Lung (tissue), 12 donors: ENCODE measurements around the gene GPR55. TPM values are rescaled to one million over a fixed set of nuclear protein-coding genes. Genes with fewer than 3 reads are reported as not detected.

ENCODE experiments used
- ATAC-seq: fragments of 200-7000 bp; cut with Tn5 transposase; one replicate; pipeline ENCODE4 v1.9.1; 2020; ENCODE audit warnings: moderate number of reproducible peaks; ENCODE audit not compliant: insufficient read depth, low FRiP score
- DNase-seq, 3 donors: peaks; one replicate each; pipeline ENCODE4 v3.0.0-alpha.2; 2013 to 2017
- H3K27ac ChIP-seq, 2 donors: one replicate each; pipeline ENCODE4 v1.5.1; 2013; ENCODE audit warnings: mild to moderate bottlenecking in 2 of 2, moderate library complexity in 2 of 2, control low read depth in 1 of 2, inconsistent platforms in 1 of 2, low read depth in 1 of 2, low read length in 1 of 2
- H3K27me3 ChIP-seq, 3 donors: one replicate each; pipeline ENCODE4 v1.5.1; 2013; ENCODE audit warnings: low read length in 2 of 3; ENCODE audit not compliant: control insufficient read depth in 3 of 3, insufficient read depth in 3 of 3
- H3K36me3 ChIP-seq, 4 donors: one replicate each; pipeline ENCODE4 v1.5.1; 2013; ENCODE audit warnings: low read length in 4 of 4, mild to moderate bottlenecking in 1 of 4, moderate library complexity in 1 of 4; ENCODE audit not compliant: control insufficient read depth in 4 of 4, insufficient read depth in 4 of 4
- H3K4me1 ChIP-seq, 5 donors: one replicate each; pipeline ENCODE4 v1.5.1; 2013; ENCODE audit warnings: low read length in 5 of 5, mild to moderate bottlenecking in 2 of 5, moderate library complexity in 1 of 5; ENCODE audit not compliant: control insufficient read depth in 5 of 5, insufficient read depth in 5 of 5
- H3K4me3 ChIP-seq: one replicate; pipeline ENCODE4 v1.5.1; 2013; ENCODE audit warnings: mild to moderate bottlenecking, control low read depth, moderate library complexity
- H3K9ac ChIP-seq, 2 donors: one replicate each; pipeline ENCODE4 v1.5.1; 2013; ENCODE audit warnings: low read length in 2 of 2, control low read depth in 1 of 2; ENCODE audit not compliant: insufficient read depth in 1 of 2
- H3K9me3 ChIP-seq, 4 donors: one replicate each; pipeline ENCODE4 v1.5.1; 2013; ENCODE audit warnings: low read length in 3 of 4, mild to moderate bottlenecking in 1 of 4, moderate library complexity in 1 of 4; ENCODE audit not compliant: control insufficient read depth in 4 of 4, insufficient read depth in 3 of 4
- WGBS, 2 donors: extraction: QIAGEN DNeasy Blood & Tissue Kit; methylation state at CpG; one replicate each; pipeline ENCODE4 v1.1.7; 2013; 5-methylcytosine and 5-hydroxymethylcytosine counted together
- polyA plus RNA-seq, 2 donors: library from polyadenylated mRNA; stranded (reverse); fragments of 200-250 nt; gene quantifications; one replicate each; pipeline ENCODE4 v1.2.1, GENCODE V29; 2013
- total RNA-seq, 2 donors: library from RNA; depleted of rRNA in 1 of 2; stranded (reverse); fragments of >200 nt in 1 of 2; gene quantifications; one replicate each; pipeline ENCODE4 v1.2.1, GENCODE V29; 2014 to 2021
- TF ChIP-seq, protein P1 (sequence below): IDR thresholded peaks from 2 replicates; pipeline ENCODE4 v1.5.1; 2012; ENCODE audit warnings: mild to moderate bottlenecking; ENCODE audit errors: control extremely low read depth, extremely low read depth
- donor health status: control.
- donor health status: control.
- donor health status: Bipolar disorder and iron deficiency.
- donor health status: healthy.
- donor health status: DM: yes; HTN: yes; CAD: no.

Gene GPR55
- total and polyA plus RNA-seq, 4 donors: 0.18 to 0.58 (median 0.29) TPM

DNA sequence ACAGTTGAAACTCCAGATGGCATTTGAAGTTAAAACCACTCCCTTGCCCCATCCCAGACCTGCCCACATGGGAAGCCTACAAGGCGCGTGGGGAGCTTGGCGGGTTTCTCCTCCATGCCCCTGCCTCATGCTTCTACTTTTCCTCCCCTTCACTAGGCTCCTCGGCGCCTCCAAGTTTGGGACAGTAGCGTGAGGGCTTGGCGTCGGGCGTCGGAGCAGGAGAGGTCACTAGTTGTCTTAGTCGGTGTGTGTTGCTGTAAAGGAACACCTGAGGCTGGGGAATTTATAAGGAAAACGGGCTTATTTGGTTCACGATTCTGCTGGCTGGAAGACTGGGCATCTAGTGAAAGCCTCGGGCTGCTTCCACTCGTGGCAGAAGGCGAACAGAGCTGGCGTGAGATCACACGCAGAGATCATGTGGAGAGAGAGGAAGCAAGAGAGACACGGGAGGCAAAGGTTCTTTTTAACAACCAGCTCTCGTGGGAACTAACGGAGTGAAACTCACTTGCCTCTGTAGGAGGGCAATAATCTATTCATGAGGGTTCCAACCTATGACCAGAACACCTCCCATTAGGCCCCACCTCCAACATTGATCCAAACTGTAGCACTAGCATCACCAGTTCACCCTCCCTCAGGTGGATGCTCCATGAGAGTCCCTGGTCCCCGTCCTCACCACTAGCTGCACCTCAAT, 35.0 kb downstream of the GPR55 start:
- peaks cover 0 to 7% (median 0%) of the 10 kb centered on the region in 5 donors for H3K4me1 ChIP-seq
- H3K36me3 ChIP-seq: no peaks in the 10 kb centered on the region
- peaks cover 0 to 4% (median 0%) of the 10 kb centered on the region in 4 donors for H3K9me3 ChIP-seq
- TF ChIP-seq, protein P1, sequence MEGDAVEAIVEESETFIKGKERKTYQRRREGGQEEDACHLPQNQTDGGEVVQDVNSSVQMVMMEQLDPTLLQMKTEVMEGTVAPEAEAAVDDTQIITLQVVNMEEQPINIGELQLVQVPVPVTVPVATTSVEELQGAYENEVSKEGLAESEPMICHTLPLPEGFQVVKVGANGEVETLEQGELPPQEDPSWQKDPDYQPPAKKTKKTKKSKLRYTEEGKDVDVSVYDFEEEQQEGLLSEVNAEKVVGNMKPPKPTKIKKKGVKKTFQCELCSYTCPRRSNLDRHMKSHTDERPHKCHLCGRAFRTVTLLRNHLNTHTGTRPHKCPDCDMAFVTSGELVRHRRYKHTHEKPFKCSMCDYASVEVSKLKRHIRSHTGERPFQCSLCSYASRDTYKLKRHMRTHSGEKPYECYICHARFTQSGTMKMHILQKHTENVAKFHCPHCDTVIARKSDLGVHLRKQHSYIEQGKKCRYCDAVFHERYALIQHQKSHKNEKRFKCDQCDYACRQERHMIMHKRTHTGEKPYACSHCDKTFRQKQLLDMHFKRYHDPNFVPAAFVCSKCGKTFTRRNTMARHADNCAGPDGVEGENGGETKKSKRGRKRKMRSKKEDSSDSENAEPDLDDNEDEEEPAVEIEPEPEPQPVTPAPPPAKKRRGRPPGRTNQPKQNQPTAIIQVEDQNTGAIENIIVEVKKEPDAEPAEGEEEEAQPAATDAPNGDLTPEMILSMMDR: no peak
- H3K9ac ChIP-seq: no peak overlapping the region
- 90 to 93% methylated on average over 22 of the region's 22 CpGs for WGBS, 2 donors
- DNase-seq (no peak), ATAC-seq (no peak)
- no peaks in the 10 kb centered on the region for H3K27me3 ChIP-seq
- no peak overlapping the region for H3K4me3 ChIP-seq
- H3K27ac ChIP-seq: no peak overlapping the region

DNA sequence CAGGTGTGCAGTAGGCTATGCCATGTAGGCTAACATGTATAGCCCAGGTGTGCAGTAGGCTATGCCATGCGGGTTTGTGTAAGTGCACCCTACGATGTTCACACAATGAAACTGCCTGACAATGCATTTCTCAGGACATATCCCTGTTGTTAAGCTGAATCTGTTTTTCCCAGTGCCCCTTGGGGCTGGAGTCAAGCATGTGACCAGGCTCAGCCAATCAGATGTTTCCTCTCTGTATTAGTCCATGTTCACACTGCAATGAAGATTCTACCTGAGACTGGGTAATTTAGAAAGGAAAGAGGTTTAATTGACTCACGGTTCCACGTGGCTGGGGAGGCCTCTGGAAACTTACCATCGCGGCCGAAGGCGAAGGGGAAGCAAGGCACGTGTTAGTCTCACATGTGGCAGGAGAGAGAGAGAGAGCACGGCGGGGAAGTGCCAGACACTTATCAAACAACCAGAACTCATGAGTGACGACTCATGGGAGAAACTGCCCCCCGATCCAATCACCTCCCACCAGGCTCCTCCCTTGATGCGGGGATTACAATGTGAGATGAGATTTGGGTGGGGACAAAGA, 36.1 kb downstream of the GPR55 start:
- WGBS, 2 donors: 88 to 92% methylated on average over 14 of the region's 14 CpGs
- no peak overlapping the region for H3K4me3 ChIP-seq
- no peak overlapping the region for H3K27ac ChIP-seq
- no peak overlapping the region for H3K9ac ChIP-seq
- peaks cover 0 to 4% (median 0%) of the 10 kb centered on the region in 4 donors for H3K9me3 ChIP-seq
- no peaks in the 10 kb centered on the region for H3K27me3 ChIP-seq
- ATAC-seq (no peak), DNase-seq (no peak)
- TF ChIP-seq, protein P1: no peak
- no peaks in the 10 kb centered on the region for H3K36me3 ChIP-seq
- peaks cover 0 to 7% (median 0%) of the 10 kb centered on the region in 5 donors for H3K4me1 ChIP-seq

DNA sequence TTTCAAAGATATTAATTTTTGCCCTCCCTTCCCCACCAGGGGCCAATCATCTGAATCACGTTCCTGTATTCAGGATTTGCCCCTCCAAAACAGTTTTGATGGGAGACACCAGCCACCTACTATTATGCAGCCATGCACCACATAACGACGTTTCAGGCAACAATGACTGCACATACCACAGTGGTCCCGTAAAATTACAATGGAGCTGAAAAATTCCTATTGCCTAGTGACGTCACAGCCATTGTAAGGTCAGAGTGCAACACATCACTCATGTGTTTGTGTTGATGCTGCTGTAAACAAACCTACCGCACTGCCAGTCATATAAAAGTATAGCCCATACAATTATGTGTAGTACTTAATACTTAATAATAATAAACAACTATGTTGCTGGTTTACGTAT, 37.7 kb downstream of the GPR55 start:
- TF ChIP-seq, protein P1: no peak
- Histone ChIP-seq H3K36me3 (no peaks in the 10 kb centered on the region), H3K27me3 (no peaks in the 10 kb centered on the region), H3K4me1 (peaks cover 0 to 7% (median 0%) of the 10 kb centered on the region in 5 donors), H3K9me3 (peaks cover 0 to 2% (median 0%) of the 10 kb centered on the region in 4 donors), H3K9ac (no peak overlapping the region), H3K4me3 (no peak overlapping the region), H3K27ac (no peak overlapping the region)
- 81 to 87% methylated on average over 7 of the region's 7 CpGs for WGBS, 2 donors
- ATAC-seq: no peak
- DNase-seq: no peak
